Measurements from ENCODE around the gene PLCH2.
"Not testable (repeated sequence)": the region's sequence is repeated elsewhere in the genome, so short reads cannot be mapped to it uniquely, and the experiment has no call there.

Gene PLCH2

GRCh38 chr1:2543543-2544092 is 67.5 kb downstream of the PLCH2 start:
- in situ Hi-C loops (cut with MboI; ENCODE audit: low sequenced_read_pairs), result no loop called here

DNA sequence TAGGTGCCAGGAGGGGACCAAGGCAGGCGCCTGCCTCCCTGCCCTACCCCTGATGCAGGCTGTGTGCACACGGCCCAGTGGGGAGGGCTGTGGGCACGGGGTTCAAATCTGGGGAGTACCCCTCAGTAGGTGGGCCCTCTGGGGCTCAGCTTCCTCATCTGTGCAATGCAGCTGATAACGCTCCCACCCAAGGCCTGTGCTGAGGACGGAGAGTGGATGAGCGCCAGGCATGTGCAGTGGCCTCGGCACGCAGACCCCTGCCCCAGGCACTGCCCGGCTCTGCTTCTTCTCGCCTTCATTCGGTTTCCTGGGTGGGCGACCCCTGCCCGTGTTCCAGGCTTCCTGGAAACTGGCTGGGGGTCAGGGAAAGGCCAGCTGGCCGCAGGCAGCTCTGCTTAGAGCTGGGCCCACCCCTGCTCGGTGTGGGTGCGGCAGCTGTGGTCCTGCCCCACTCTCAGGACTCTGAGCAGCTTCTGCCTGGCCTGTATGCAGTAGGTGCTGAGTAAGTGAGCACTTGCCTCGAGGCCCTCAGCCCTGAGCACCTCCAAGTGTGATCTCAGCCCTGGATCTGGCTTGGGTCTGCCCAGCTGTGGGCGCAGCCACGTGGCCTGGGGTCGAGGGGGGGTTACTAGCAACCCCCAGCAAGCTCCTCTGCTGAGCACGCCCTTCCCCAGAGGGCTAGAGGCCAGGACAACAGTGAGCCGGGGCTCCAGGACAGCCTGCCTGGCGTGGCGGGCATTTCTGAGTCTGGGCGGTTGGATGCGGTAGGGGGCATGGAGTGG is 68.2 kb downstream of the PLCH2 start:
- in situ Hi-C loops (cut with MboI; ENCODE audit: low sequenced_read_pairs), result no loop called here

DNA sequence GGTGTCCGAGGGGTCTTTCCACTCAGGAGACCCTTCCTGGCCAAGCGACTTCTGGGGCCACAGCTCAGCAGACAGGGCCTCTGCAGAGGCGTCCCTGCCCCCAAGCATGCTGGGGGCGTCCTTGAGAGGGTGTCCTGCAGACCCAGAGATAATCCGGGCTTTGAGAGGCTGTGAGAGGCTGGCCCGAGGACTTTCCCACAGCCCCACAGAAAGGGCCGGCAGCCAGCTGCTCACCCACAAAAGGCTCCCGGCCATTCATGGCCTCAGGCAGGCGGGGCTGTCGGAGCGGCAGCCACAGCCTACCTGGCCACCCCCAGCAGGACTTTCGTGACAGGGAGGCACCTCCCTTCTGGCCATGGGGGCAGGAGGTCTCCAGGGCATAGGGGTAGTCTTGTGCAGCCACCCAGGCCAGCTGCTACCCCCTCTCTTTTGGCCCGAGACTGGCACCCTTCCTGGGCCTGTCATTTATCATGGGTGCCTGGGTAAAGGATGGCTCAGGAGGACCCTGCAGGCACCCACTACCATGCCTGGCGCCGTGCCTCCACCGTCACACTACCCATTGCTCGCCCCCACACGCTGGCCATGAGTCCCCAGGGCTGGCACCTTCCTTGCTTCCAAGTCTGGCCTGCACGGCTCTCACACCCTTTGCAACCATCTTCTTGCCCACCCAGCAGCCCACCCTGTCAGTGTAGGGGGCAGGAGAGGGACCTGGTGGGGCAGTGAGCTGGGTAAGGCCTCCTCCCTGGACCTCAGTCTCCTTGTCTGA is 69.0 kb downstream of the PLCH2 start:
- in situ Hi-C loops (cut with MboI; ENCODE audit: low sequenced_read_pairs), result no loop called here

GRCh38 chr1:2545754-2546514 is 69.8 kb downstream of the PLCH2 start:
- in situ Hi-C loops (cut with MboI; ENCODE audit: low sequenced_read_pairs), result no loop called here

DNA sequence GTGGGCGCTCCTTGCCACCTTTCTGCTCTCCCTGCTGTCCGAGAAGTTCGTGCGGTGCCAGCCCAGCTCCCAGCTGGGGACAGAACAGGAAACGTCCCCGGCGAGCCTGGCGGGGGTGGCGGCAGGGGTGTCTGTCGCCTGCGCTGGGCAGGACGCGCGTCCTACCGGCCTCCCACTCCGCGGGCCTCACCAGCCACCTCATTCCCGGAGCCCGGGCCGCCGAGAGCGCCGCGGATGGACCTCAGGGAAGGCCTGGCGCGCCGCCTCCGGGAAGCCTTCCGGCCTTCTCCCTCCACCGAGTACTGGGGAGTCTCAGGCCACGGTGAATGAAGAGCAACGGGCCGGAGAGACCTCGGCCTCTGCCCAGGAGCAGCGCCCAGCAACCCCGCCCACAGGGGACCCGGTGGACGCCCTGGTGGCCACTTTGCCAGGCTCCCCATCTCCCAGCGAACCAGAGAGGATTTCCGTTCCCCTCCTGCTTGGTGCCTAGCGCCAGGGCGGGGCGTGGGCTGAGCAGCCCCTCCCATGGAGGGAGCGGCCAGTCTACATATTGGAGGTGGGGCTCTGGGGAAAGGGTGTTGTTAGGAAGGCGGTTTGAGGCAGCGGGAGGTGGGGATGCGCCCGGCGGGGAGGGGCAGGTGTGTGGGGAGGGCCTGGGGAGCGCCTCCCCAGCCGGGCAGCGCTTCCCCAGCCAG is 70.6 kb downstream of the PLCH2 start:
- in situ Hi-C loops (cut with MboI; ENCODE audit: low sequenced_read_pairs), result no loop called here

DNA sequence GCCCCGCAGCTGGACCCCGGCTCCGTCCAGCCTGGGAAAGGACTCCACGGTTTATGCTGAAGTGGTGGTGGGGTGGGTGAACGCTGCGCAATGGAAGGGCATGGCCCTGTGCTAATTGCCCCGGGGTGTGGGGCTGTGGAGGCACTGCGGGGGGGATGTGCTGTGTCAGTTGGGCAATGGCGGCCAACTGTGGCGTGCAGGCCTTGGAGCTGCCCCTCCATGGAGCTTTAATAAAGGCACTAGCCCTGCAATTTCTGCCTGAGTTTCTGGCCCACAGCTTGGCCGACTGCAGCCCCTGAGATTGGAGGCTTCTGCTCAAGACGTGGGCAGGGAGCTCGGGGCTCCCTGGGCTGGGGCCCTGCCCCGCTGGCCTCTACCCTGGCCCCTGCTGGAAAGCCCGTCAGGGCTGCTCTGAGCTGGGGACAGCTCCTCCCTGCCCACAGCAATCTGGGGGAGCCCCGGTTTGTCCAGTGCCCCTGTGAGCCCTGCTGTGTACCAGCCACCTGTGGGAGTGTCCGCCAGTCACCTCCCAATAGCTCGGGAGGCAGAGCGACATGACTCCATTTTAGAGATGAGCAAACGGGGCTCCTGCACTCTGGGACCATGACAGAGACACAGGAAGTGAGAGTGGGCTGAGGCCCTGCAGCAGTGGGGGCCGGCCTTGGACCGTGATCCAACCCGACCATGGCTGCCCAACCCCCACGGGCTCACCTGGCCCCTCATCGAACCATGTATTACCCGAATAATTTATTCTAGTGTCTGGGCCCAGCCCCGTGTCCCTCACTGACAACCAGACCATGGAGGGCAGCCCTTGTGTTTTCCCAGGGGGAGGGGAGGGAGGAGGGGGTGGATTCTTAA is 71.3 kb downstream of the PLCH2 start:
- in situ Hi-C loops (cut with MboI; ENCODE audit: low sequenced_read_pairs), result no loop called here

GRCh38 chr1:2548068-2548589 is 72.0 kb downstream of the PLCH2 start:
- in situ Hi-C loops (cut with MboI; ENCODE audit: low sequenced_read_pairs), result no loop called here

DNA sequence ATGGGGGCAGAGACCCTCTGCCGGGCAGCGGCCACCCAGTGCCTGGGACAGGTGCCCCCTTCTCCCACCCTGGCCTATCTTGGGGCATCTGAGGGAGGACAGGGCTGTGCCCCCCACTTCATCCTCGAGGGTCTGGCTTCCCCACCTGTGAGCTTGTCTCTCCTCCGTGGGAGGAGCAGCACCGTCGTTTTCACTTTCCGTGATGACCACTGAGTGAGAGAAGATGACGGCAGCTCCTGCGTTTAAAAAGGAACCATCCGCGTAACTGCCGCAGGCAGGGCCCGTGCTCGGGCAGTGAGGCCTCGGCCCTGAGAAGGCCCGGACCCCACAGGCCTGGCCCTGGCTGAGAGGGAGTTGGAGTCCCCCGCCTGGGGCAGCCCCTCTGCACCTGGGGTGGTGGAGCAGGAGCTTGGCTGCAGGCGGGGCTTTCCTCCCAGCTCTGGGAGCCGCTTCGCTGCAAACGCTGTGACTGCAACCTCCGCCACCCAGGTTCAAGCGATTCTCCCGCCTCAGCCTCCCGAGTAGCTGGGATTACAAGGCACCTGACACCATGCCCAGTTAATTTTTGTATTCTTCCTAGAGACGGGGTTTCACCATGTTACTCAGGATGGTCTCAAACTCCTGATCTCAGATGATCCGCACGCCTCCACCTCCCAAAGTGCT is 73.4 kb downstream of the PLCH2 start:
- in situ Hi-C loops (cut with MboI; ENCODE audit: low sequenced_read_pairs), result not testable (repeated sequence)

GRCh38 chr1:2550309-2550861 is 74.3 kb downstream of the PLCH2 start:
- in situ Hi-C loops (cut with MboI; ENCODE audit: low sequenced_read_pairs), result not testable (repeated sequence)

GRCh38 chr1:2551544-2551943 is 75.5 kb downstream of the PLCH2 start:
- in situ Hi-C loops (cut with MboI; ENCODE audit: low sequenced_read_pairs), result not testable (repeated sequence)

GRCh38 chr1:2552189-2552588 is 76.1 kb downstream of the PLCH2 start:
- in situ Hi-C loops (cut with MboI; ENCODE audit: low sequenced_read_pairs), result no loop called here

GRCh38 chr1:2553076-2553475 is 77.0 kb downstream of the PLCH2 start:
- in situ Hi-C loops (cut with MboI; ENCODE audit: low sequenced_read_pairs), result not testable (repeated sequence)

- in situ Hi-C loops (cut with MboI; ENCODE audit: low sequenced_read_pairs), result no loop called here
Measured at GRCh38 chr1:2553871-2554620, 78.0 kb downstream of the PLCH2 start.

- in situ Hi-C loops (cut with MboI; ENCODE audit: low sequenced_read_pairs), result no loop called here
Measured at GRCh38 chr1:2554621-2555387, 78.7 kb downstream of the PLCH2 start.

Measured in hTERT RPE-1 (cell line).